Tibial artery (tissue), 4 donors: Measurements from ENCODE around the gene BRAT1.
"Not testable (repeated sequence)": the region's sequence is repeated elsewhere in the genome, so short reads cannot be mapped to it uniquely, and the experiment has no call there.

Experiments used
- DNase-seq, 2 donors: peaks; one replicate each; pipeline ENCODE4 v3.0.0-alpha.2; 2019
- H3K27ac ChIP-seq, 2 donors: fragments of 200-600 bp; sonication (generic) in 1 of 2; 1 replicate in 1 of 2; 2 replicates in 1 of 2; pipeline ENCODE4 v1.5.1; 2018 to 2019; ENCODE audit warnings: mild to moderate bottlenecking in 1 of 2
- H3K27me3 ChIP-seq, 2 donors: fragments of 200-600 bp; sonication (generic) in 1 of 2; one replicate each; pipeline versions ENCODE4 v1.5.1 to v1.6.0; 2016 to 2019
- H3K36me3 ChIP-seq, 3 donors: fragments of 200-600 bp; sonication (generic) in 2 of 3; one replicate each; pipeline ENCODE4 v1.5.1; 2016 to 2019; ENCODE audit warnings: mild to moderate bottlenecking in 2 of 3
- H3K4me1 ChIP-seq, 4 donors: fragments of 200-600 bp; sonication (generic) in 2 of 4; 1 replicate in 3 of 4; 2 replicates in 1 of 4; pipeline ENCODE4 v1.5.1; 2016 to 2019
- H3K4me3 ChIP-seq, 2 donors: fragments of 200-600 bp; sonication (generic) in 1 of 2; 1 replicate in 1 of 2; 2 replicates in 1 of 2; pipeline ENCODE4 v1.5.1; 2018 to 2019; ENCODE audit warnings: mild to moderate bottlenecking in 2 of 2
- H3K9me3 ChIP-seq, 3 donors: fragments of 200-600 bp; sonication (generic) in 1 of 3; one replicate each; pipeline ENCODE4 v1.5.1; 2016 to 2019
- intact Hi-C: fragments of 100-400 bp; cut with DNase I; formaldehyde crosslinking; loops from one replicate; pipeline ENCODE4 v1.15.0; 2023; ENCODE audit warnings: low total_unique reads
- TF ChIP-seq, protein P1 (sequence below), 2 experiments: fragments of 200-600 bp in 1 of 2; fragments of 450-650 bp in 1 of 2; IDR thresholded peaks; one replicate each; pipeline ENCODE4 v1.5.1; 2017 to 2019; ENCODE audit warnings: antibody characterized with exemption in 2 of 2, mild to moderate bottlenecking in 1 of 2, moderate library complexity in 1 of 2

Gene BRAT1

DNA sequence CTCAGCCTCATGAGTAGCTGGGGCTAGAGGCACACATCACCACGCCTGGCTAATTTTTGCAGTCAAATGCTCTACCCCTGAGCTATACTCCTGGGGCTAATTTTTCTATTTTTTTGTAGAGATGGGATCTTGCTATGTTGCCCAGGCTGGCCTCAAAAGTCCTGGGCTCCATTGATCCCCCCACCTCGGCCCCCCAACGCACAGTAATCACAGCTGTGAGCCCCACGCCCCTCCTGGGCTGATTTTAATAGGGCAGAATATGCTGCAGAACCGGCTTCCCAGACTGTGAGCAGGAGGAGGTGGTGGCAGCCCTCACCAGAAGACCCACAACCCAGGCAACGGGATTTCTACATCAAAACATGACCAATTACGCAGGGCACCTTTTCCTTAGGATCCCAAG lies 15.2 kb downstream of the BRAT1 start:
- Histone ChIP-seq H3K9me3 (no peaks in the 10 kb centered on the region), H3K36me3 (peaks cover 49 to 79% (median 70%) of the 10 kb centered on the region in 3 donors), H3K27me3 (no peaks in the 10 kb centered on the region), H3K27ac (no peak overlapping the region), H3K4me1 (no peaks in the 10 kb centered on the region), H3K4me3 (no peak overlapping the region)
- peak in 1 of 2 donors; percentile 35 for DNase-seq
- TF ChIP-seq, protein P1, sequence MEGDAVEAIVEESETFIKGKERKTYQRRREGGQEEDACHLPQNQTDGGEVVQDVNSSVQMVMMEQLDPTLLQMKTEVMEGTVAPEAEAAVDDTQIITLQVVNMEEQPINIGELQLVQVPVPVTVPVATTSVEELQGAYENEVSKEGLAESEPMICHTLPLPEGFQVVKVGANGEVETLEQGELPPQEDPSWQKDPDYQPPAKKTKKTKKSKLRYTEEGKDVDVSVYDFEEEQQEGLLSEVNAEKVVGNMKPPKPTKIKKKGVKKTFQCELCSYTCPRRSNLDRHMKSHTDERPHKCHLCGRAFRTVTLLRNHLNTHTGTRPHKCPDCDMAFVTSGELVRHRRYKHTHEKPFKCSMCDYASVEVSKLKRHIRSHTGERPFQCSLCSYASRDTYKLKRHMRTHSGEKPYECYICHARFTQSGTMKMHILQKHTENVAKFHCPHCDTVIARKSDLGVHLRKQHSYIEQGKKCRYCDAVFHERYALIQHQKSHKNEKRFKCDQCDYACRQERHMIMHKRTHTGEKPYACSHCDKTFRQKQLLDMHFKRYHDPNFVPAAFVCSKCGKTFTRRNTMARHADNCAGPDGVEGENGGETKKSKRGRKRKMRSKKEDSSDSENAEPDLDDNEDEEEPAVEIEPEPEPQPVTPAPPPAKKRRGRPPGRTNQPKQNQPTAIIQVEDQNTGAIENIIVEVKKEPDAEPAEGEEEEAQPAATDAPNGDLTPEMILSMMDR (IDR thresholded peaks at IDR 0.05): no peak
- intact Hi-C loops: no loop called here

DNA sequence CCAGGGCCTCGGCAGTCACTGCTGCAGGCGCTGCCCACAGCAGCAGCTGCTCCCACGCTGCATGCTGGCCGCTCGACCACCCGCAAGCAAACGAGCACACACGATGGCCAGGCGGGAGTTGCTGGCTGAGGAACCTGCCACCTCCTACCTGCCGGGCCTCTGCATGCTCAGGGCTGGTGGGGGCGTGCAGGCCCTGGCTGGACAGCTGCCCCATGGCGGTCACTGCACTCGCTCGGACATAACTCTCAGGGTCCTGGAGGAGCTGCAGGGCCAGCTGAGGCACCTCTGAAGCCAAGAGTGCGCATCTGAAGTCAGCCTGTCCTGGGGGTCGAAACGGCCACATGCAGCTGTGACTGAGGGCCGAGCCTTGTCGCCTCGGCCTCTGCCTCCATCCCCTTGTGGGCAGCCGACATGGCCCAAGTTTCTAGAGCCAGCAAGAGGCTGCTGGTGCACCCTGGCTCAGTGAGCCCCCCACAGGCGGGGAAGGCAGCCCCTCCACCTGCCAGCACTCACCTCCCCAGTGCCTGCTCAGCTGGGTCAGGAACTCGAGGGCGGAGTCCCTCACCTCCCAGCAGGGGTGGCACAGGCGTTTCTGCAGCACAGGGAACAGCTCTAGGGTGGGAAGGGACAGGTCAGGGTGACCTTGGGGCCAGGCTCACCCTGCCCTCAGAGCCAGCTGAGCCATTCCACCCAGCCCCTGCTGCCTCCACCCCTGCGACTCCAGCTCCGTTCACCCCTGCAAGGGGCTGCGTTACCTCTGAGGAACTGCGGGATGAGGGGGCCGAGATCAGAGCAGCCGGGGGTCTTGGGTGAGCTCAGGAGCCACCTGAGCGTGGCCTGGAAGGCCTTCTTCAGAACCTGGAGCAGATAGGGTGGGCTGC lies 16.1 kb downstream of the BRAT1 start:
- no peaks in the 10 kb centered on the region for H3K27me3 ChIP-seq
- peak in 1 of 2 donors; percentile 52 for DNase-seq
- intact Hi-C loops: no loop called here

DNA sequence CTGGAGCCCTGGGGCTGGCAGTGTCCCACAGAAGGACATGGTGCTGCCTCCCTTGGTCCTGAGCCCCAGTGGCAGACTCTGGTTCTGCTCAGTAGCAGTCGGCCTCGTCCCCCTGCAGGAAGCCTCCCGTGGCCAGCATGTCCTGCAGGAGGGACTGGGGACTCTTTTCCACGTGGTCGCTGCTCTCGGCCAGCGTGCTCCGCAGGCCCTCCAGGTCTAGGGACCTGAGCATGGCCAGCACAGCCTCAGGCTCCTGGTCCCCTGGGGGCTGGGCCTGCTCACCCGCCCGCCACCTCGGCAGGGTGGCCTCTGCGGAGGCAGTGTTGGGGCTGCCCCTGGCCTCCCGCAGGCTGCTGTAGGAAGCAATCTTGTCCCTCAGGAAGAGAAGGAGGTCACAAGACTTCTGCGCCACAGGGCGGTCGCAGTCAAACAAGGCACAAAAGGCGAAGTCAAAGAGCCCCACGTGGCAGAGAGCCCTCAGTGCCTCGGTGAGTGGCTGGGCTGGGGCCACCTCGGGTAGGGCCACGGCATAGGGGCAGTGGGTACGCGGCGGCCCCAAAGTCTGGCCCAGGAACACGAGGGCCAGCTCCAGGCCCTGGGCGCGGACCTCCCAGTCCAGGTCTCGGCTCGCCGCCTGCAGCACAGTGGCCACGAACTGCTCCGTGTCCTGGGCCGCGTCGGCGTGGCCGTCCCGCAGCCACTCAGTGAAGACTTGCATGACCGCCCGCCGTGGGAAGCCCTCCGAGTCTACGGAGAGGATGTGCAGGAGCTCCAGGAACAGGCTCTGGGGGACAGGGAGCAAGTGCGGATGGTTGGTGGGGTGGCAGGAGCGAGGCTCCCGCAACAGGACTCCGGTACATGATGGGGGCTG lies 17.1 kb downstream of the BRAT1 start:
- Histone ChIP-seq H3K4me3 (no peak overlapping the region), H3K4me1 (no peaks in the 10 kb centered on the region), H3K36me3 (peaks cover 33 to 60% (median 53%) of the 10 kb centered on the region in 3 donors), H3K27ac (no peak overlapping the region), H3K27me3 (no peaks in the 10 kb centered on the region), H3K9me3 (no peaks in the 10 kb centered on the region)
- intact Hi-C loops: no loop called here
- peak in 1 of 2 donors; percentile 56 for DNase-seq
- TF ChIP-seq, protein P1 (IDR thresholded peaks at IDR 0.05): no peak

More for the DNA sequence above, 16.1 kb downstream of the BRAT1 start:
- no peaks in the 10 kb centered on the region for H3K9me3 ChIP-seq
- H3K27ac ChIP-seq: no peak overlapping the region
- H3K4me1 ChIP-seq: no peaks in the 10 kb centered on the region
- no peak overlapping the region for H3K4me3 ChIP-seq
- TF ChIP-seq, protein P1 (IDR thresholded peaks at IDR 0.05): no peak
- H3K36me3 ChIP-seq: peaks cover 41 to 70% (median 63%) of the 10 kb centered on the region in 3 donors

DNA sequence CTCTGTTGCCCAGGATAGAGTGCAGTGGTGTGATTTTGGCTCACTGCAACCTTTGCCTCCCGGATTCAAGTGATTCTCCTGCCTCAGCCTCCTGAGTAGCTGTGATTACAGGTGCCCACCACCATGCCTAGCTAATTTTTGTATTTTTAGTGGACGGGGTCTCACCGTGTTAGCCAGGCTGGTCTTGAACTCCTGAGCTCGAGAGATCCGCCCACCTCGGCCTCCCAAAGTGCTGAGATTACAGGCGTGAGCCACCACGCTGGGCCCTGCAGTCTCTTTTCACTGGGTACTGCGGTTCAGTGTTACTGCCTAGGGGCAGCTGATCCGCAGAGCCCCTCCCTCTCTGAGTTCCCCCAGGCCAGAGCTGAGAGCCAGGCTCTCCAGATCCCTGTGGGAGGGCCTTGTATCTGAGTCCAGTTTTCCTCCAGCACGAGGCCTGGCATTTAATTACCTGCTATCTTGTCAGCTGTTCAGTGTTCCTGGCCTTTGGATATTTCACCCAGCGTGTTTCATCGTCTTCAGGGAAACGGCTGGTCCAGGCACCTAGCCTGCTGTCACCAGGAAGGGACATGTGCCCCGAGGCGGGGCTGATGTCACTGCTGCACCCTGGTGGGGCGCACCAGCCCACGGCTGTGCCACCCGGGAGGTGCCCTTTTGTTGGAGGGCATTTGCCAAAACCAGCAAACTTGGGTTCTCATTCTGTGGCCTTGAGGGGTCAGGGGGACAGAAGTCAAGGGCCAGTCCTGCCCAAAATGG lies 19.3 kb downstream of the BRAT1 start:
- H3K27me3 ChIP-seq, H3K27ac ChIP-seq, H3K9me3 ChIP-seq, DNase-seq, H3K4me3 ChIP-seq, intact Hi-C loops, H3K4me1 ChIP-seq: not testable (repeated sequence)
- peaks cover 13 to 38% (median 31%) of the 10 kb centered on the region in 3 donors for H3K36me3 ChIP-seq

DNA sequence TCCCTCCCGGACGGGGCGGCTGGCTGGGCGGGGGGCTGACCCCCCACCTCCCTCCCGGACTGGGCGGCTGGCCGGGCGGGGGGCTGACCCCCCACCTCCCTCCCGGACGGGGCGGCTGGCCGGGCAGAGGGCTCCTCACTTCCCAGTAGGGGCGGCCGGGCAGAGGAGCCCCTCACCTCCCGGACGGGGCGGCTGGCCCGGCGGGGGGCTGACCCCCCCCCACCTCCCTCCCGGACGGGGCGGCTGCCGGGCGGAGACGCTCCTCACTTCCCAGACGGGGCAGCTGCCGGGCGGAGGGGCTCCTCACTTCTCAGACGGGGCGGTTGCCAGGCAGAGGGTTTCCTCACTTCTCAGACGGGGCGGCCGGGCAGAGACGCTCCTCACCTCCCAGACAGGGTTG lies 21.1 kb downstream of the BRAT1 start:
- H3K9me3 ChIP-seq, H3K27ac ChIP-seq, H3K4me3 ChIP-seq, intact Hi-C loops, DNase-seq: not testable (repeated sequence)
- Histone ChIP-seq H3K4me1 (peaks cover 0 to 27% (median 10%) of the 10 kb centered on the region in 4 donors), H3K27me3 (peaks cover 0 to 27% of the 10 kb centered on the region in 2 donors), H3K36me3 (peaks cover 7 to 20% (median 13%) of the 10 kb centered on the region in 3 donors)

DNA sequence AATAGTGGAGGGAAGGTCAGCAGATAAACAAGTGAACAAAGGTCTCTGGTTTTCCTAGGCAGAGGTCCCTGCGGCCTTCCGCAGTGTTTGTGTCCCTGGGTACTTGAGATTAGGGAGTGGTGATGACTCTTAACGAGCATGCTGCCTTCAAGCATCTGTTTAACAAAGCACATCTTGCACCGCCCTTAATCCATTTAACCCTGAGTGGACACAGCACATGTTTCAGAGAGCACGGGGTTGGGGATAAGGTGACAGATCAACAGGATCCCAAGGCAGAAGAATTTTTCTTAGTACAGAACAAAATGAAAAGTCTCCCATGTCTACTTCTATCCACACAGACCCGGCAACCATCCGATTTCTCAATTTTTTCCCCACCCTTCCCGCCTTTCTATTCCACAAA lies 21.8 kb downstream of the BRAT1 start:
- H3K4me1 ChIP-seq: peaks cover 0 to 28% (median 11%) of the 10 kb centered on the region in 4 donors
- H3K36me3 ChIP-seq: peaks cover under 1 to 13% (median 6%) of the 10 kb centered on the region in 3 donors
- H3K4me3 ChIP-seq, H3K27ac ChIP-seq, intact Hi-C loops, H3K9me3 ChIP-seq, DNase-seq: not testable (repeated sequence)
- peaks cover 0 to 34% of the 10 kb centered on the region in 2 donors for H3K27me3 ChIP-seq

DNA sequence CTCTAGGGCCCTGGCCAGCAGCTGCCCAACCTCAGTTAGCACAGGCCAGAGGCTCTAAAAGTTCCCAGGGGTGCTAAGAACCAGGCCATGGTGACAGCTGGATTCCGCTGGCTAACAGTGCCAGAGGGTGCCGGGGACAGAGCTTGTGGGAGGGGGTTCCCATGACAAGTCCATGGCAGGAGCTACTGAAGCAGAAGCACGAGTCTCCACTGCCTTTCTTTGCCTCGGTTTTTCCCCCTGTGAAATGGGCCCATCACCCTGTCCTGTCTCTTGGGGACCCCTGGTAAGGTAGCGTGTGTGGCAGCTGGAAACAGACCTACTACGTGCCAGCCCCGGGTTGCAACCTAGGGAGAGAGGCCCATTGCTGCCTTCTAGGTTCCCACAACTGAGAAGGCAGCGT lies 22.5 kb downstream of the BRAT1 start:
- intact Hi-C loops, H3K27ac ChIP-seq, H3K36me3 ChIP-seq, H3K4me3 ChIP-seq, DNase-seq, H3K9me3 ChIP-seq: not testable (repeated sequence)
- Histone ChIP-seq H3K4me1 (peaks cover 0 to 30% (median 15%) of the 10 kb centered on the region in 4 donors), H3K27me3 (peaks cover 0 to 34% of the 10 kb centered on the region in 2 donors)

DNA sequence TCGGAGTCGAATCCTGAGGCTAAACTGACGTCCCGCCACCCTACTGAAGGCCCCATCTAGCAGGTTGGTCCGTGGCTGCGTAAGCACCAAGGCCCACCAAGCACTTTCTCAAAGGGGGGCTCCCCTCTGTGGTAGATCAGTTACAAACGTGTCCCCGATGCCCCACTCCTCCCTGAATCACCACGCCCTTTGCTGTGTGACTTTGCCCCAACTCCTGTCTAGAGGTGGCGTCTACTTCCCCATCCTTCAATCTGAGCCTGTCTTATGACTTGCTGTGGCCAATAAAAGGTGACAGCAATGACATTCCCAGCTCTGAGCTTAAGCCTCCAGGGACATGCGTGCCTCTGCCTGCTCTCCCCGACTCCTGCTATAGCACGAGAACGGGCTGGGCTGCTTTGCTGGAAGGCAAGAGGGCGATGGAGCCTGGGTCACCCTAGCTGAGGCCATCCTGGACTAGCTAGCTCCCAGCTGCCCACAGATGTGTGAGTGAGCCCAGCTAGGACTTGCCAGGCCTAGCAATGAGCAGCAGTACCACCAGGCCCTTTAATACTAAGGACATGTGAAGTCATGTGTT lies 23.0 kb downstream of the BRAT1 start:
- H3K36me3 ChIP-seq, H3K9me3 ChIP-seq, H3K4me3 ChIP-seq, H3K27ac ChIP-seq, intact Hi-C loops, DNase-seq: not testable (repeated sequence)
- Histone ChIP-seq H3K27me3 (peaks cover 0 to 35% of the 10 kb centered on the region in 2 donors), H3K4me1 (peaks cover 0 to 35% (median 17%) of the 10 kb centered on the region in 4 donors)

DNA sequence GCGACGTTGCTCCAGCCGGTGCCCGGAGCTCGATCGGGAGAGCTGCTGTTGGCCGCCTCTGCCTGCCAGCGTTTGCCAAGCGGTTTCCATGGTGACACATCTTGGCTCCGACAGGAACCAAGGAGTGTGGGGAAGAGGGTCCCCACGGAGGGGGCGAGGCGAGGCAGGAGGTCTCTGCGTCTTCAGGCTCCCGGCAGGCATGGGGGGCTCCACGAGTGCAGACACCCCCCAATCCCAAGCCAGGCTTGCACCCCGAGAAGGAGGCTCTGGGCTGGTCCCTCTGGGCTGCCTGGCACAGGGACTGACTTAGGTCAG lies 23.6 kb downstream of the BRAT1 start:
- DNase-seq, H3K27ac ChIP-seq, intact Hi-C loops, H3K36me3 ChIP-seq, H3K9me3 ChIP-seq, H3K4me3 ChIP-seq: not testable (repeated sequence)
- H3K4me1 ChIP-seq: peaks cover 0 to 38% (median 17%) of the 10 kb centered on the region in 4 donors
- peaks cover 0 to 41% of the 10 kb centered on the region in 2 donors for H3K27me3 ChIP-seq
